MCF 10A (cell line): ENCODE measurements around the gene CACNB2. TPM values are rescaled to one million over a fixed set of nuclear protein-coding genes. Genes with fewer than 3 reads are reported as not detected.

Experiments
- BruUV-seq: library from RNA; stranded (reverse); fragments of 400-500 nt; replicated peaks from 2 replicates; lab custom pipeline; 2021; lab: Mats Ljungman, UMichigan
- CTCF ChIA-PET: fragments of 300-600 bp; sonication (Branson Sonifier 250); formaldehyde crosslinking; extraction: SDS; loops from one replicate; lab custom pipeline; 2021; ENCODE audit warnings: antibody characterized with exemption, inconsistent platforms; lab: Yijun Ruan, JAX
- POLR2A ChIA-PET: fragments of 300-600, 350-650 bp; sonication (Branson Sonifier 250); formaldehyde crosslinking; extraction: SDS; loops from one replicate; lab custom pipeline; 2020; ENCODE audit warnings: antibody characterized with exemption, inconsistent platforms; lab: Yijun Ruan, JAX
- DNase-seq: peaks from one replicate; pipeline ENCODE4 v3.0.0-alpha.2; 2018; ENCODE audit not compliant: unreplicated experiment
- H3K27ac Mint-ChIP-seq: one replicate; pipeline ENCODE4 v1.8.0; 2022; ENCODE audit warnings: mild to moderate bottlenecking, low read depth, mixed read lengths; ENCODE audit not compliant: unreplicated experiment
- H3K27me3 Mint-ChIP-seq: one replicate; pipeline ENCODE4 v1.8.0; 2022; ENCODE audit warnings: mixed read lengths; ENCODE audit not compliant: insufficient read depth, unreplicated experiment
- H3K36me3 Mint-ChIP-seq: one replicate; pipeline ENCODE4 v1.8.0; 2022; ENCODE audit warnings: mild to moderate bottlenecking, moderate library complexity, mixed read lengths; ENCODE audit not compliant: insufficient read depth, unreplicated experiment
- H3K4me1 Mint-ChIP-seq: one replicate; pipeline ENCODE4 v1.8.0; 2022; ENCODE audit warnings: mixed read lengths; ENCODE audit not compliant: insufficient read depth, unreplicated experiment
- H3K4me3 Mint-ChIP-seq: one replicate; pipeline ENCODE4 v1.8.0; 2022; ENCODE audit warnings: mild to moderate bottlenecking, moderate library complexity, mixed read lengths; ENCODE audit not compliant: unreplicated experiment
- H3K9me3 Mint-ChIP-seq: one replicate; pipeline ENCODE4 v1.8.0; 2022; ENCODE audit warnings: mixed read lengths; ENCODE audit not compliant: unreplicated experiment
- intact Hi-C: fragments of 100-400 bp; cut with micrococcal nuclease; formaldehyde crosslinking; loops from 2 replicates; pipeline ENCODE4 v1.14.1; 2022
- total RNA-seq: library from RNA; stranded (reverse); gene quantifications from 2 replicates; pipeline ENCODE4 v1.2.3, GENCODE V29; 2022
- TF ChIP-seq, protein P1 (sequence below): fragments of 200-600 bp; IDR thresholded peaks from one replicate; pipeline ENCODE4 v1.8.0; 2022; ENCODE audit warnings: antibody characterized with exemption, mild to moderate bottlenecking; ENCODE audit not compliant: unreplicated experiment

The CACNB2 gene
- total RNA-seq, 1 experiment from 2014 or later, result 3.3 TPM

DNA sequence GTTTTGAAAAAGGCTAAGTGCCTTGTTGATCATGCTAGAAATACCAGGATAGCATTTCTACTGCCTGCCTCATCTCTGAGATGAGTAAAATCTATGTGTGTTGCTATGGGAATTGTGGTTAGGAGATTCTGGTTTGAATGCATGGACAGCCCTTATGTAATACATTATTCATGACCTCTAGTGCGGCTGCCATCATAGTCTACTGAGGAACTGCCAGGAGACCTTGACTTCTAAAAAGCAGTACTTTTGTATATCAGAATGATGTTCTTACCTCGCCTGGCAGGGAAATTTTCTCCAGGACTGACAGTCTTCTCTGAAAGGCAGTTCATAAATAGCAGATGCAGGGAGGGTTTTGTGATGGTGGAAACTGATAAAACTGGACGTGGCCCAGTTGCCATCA is 262.6 kb downstream of the CACNB2 start:
- no peak for DNase-seq
- POLR2A ChIA-PET, result interaction anchor here (0.7 kb wide), 1 partner anchor 951 kb away, joined by 4 read pairs; no protein-coding TSS in a partner anchor
- BruUV-seq, result no TSS peak
- no peaks in the 10 kb centered on the region for H3K9me3 Mint-ChIP-seq
- H3K36me3 Mint-ChIP-seq, result no peaks in the 10 kb centered on the region
- CTCF ChIA-PET, result no interaction called here
- H3K4me3 Mint-ChIP-seq, result no peak overlapping the region
- intact Hi-C loops, result no loop called here
- H3K27ac Mint-ChIP-seq, result no peak overlapping the region
- H3K4me1 Mint-ChIP-seq, result no peaks in the 10 kb centered on the region
- TF ChIP-seq, protein P1, sequence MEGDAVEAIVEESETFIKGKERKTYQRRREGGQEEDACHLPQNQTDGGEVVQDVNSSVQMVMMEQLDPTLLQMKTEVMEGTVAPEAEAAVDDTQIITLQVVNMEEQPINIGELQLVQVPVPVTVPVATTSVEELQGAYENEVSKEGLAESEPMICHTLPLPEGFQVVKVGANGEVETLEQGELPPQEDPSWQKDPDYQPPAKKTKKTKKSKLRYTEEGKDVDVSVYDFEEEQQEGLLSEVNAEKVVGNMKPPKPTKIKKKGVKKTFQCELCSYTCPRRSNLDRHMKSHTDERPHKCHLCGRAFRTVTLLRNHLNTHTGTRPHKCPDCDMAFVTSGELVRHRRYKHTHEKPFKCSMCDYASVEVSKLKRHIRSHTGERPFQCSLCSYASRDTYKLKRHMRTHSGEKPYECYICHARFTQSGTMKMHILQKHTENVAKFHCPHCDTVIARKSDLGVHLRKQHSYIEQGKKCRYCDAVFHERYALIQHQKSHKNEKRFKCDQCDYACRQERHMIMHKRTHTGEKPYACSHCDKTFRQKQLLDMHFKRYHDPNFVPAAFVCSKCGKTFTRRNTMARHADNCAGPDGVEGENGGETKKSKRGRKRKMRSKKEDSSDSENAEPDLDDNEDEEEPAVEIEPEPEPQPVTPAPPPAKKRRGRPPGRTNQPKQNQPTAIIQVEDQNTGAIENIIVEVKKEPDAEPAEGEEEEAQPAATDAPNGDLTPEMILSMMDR, result no peak
- H3K27me3 Mint-ChIP-seq, result no peaks in the 10 kb centered on the region

DNA sequence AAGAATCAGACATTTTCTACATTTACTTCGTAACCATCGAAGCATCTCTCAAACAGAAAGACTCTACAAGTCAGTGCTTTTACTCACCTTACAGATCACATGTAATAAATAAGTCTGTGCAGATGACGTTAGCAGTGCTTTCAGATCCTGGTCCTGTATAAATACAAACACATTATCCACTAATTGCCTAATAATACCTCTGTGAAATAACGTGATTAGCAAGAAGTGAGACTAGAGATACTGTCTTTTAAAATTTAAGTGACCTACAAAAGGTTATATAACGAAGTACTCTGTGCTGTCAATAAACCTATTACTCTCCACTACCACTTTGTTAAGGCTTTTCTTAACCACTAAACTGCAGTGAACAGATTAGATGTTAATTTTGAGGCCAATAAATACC is 264.3 kb downstream of the CACNB2 start:
- Mint-ChIP-seq H3K36me3 (peaks cover 9% of the 10 kb centered on the region), H3K4me3 (no peak overlapping the region), H3K27me3 (no peaks in the 10 kb centered on the region), H3K4me1 (no peaks in the 10 kb centered on the region), H3K27ac (no peak overlapping the region), H3K9me3 (no peaks in the 10 kb centered on the region)
- POLR2A ChIA-PET, result no interaction called here
- no peak for DNase-seq
- TF ChIP-seq, protein P1, result no peak
- BruUV-seq, result no TSS peak
- CTCF ChIA-PET, result no interaction called here
- intact Hi-C loops, result no loop called here

DNA sequence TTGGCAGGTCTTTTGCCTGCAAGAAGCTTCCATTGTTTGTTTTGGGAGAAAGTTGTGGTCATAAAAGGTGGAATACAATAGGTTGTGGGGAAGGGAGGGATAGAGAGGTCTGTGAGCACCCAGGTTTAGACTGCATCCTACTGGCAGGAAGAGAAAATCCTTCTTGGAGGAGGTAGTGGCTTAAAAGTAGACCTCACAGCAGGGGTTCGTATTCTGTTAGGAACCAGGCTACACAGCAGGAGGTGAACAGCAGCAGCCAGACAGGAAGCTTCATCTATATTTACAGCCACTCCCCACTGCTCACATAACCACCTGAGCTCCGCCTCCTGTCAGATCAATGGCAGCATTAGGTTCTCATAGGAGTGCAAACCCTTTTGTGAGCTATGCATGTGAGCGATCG is 265.9 kb downstream of the CACNB2 start:
- peak; percentile 14 for DNase-seq
- ChIA-PET CTCF (no interaction called here), POLR2A (no interaction called here)
- TF ChIP-seq, protein P1, result no peak
- Mint-ChIP-seq H3K36me3 (peaks cover 9% of the 10 kb centered on the region), H3K27me3 (no peaks in the 10 kb centered on the region), H3K4me3 (no peak overlapping the region), H3K4me1 (no peaks in the 10 kb centered on the region), H3K9me3 (no peaks in the 10 kb centered on the region), H3K27ac (no peak overlapping the region)
- intact Hi-C loops, result no loop called here
- no TSS peak for BruUV-seq

DNA sequence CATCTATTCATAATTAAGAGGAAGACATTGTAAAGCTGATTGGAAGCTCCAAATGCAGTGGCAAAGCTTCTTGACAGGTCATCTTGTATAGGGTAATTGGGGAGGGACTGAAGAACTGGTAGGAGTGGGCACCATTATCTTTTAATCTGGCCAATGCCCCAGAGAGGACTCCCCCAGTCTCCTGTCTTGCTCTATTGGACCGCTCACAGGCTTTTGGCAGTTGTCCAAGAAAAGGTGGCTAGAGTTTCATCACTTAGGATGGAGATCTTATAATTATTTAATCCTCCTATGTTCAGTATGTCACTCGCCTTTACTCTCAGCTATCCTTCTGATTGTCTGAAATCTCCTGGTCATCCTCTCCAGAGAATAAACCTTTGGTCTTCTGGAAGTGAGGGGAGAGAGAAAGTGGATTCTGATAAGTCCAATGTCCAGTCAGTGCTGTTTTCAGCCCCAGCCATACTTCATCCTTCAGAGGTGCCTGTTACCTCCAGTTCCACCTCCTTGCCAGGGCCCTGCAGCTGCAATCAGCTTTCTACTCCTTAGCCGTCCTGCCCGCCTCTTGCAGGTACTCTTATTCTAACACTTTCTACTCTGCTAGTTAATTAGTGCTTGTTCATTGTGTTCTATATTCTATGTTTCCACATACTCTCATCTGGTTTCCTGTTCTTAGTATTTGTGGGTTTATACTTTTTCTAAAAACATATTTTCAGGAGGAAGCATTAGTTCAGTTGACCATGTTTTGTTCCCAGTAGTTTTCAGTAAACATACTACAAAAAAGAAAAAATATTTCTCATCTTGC is 269.6 kb downstream of the CACNB2 start:
- H3K27ac Mint-ChIP-seq, result no peak overlapping the region
- H3K4me3 Mint-ChIP-seq, result no peak overlapping the region
- CTCF ChIA-PET, result no interaction called here
- no TSS peak for BruUV-seq
- no peaks in the 10 kb centered on the region for H3K4me1 Mint-ChIP-seq
- DNase-seq, result peak; percentile 20
- H3K36me3 Mint-ChIP-seq, result peaks cover 17% of the 10 kb centered on the region
- intact Hi-C loops, result no loop called here
- H3K27me3 Mint-ChIP-seq, result no peaks in the 10 kb centered on the region
- no peaks in the 10 kb centered on the region for H3K9me3 Mint-ChIP-seq
- TF ChIP-seq, protein P1, result no peak
- POLR2A ChIA-PET, result no interaction called here
